Upper lobe of left lung (tissue), 6 donors: ENCODE measurements around the gene MYO3B. TPM values are rescaled to one million over a fixed set of nuclear protein-coding genes. Genes with fewer than 3 reads are reported as not detected.

Source experiments
- ATAC-seq, 2 donors: fragments of 200-7000 bp; cut with Tn5 transposase; one replicate each; pipeline ENCODE4 v1.9.1; 2022; ENCODE audit warnings: mild to moderate bottlenecking in 2 of 2, moderate library complexity in 2 of 2; ENCODE audit not compliant: low FRiP score in 2 of 2
- DNase-seq, 2 donors: peaks; one replicate each; pipeline ENCODE4 v3.0.0-alpha.2; 2019 to 2020
- H3K27ac ChIP-seq, 4 donors: fragments of 200-600 bp; sonication (generic); one replicate each; pipeline ENCODE4 v1.5.1; 2016 to 2019
- H3K27me3 ChIP-seq, 4 donors: fragments of 200-600 bp; sonication (generic); one replicate each; pipeline ENCODE4 v1.5.1; 2017 to 2019
- H3K36me3 ChIP-seq, 4 donors: fragments of 200-600 bp; sonication (generic); one replicate each; pipeline ENCODE4 v1.5.1; 2016 to 2019
- H3K4me1 ChIP-seq, 4 donors: fragments of 200-600 bp; sonication (generic); one replicate each; pipeline ENCODE4 v1.5.1; 2018 to 2019
- H3K4me3 ChIP-seq, 4 donors: fragments of 200-600 bp; sonication (generic); one replicate each; pipeline ENCODE4 v1.5.1; 2017 to 2019; ENCODE audit warnings: mild to moderate bottlenecking in 2 of 4, moderate library complexity in 1 of 4
- H3K9me3 ChIP-seq, 4 donors: fragments of 200-600 bp; sonication (generic); one replicate each; pipeline ENCODE4 v1.5.1; 2018 to 2019
- EP300 ChIP-seq, 4 donors: sonication (generic); formaldehyde crosslinking; IDR thresholded peaks; one replicate each; pipeline ENCODE4 v1.5.1; 2017; ENCODE audit warnings: antibody characterized with exemption in 4 of 4, control low read depth in 2 of 4
- POLR2A ChIP-seq, 4 donors: fragments of 450-650 bp; IDR thresholded peaks; one replicate each; pipeline ENCODE4 v1.5.1; 2016 to 2017; ENCODE audit warnings: antibody characterized with exemption in 4 of 4, mild to moderate bottlenecking in 2 of 4
- POLR2AphosphoS5 ChIP-seq, 2 donors: sonication (generic); formaldehyde crosslinking; IDR thresholded peaks; one replicate each; pipeline ENCODE4 v1.5.1; 2017; ENCODE audit warnings: antibody characterized with exemption in 2 of 2
- WGBS, 2 donors: methylation state at CpG; one replicate each; pipeline ENCODE4 v1.1.5; 2017 to 2018; 5-methylcytosine and 5-hydroxymethylcytosine counted together
- total RNA-seq, 6 donors: library from RNA; depleted of rRNA in 4 of 6; stranded (reverse); fragments of >200 nt in 4 of 6; gene quantifications; one replicate each; pipeline versions ENCODE4 v1.1.0 to v1.2.1, GENCODE V29; 2016 to 2021
- TF ChIP-seq, protein P1 (sequence below), 6 experiments: fragments of 450-650 bp in 4 of 6; fragments of 200-600 bp in 2 of 6; sonication (generic) in 2 of 6; IDR thresholded peaks; one replicate each; pipeline ENCODE4 v1.5.1; 2016 to 2019; ENCODE audit warnings: antibody characterized with exemption in 6 of 6
- donor health status: DM: no; HTN: no; CAD: no; lungs with moderate emphysema.
- donor health status: DM: no; HTN: yes; CAD: no; lungs with severe emphysema.

The MYO3B gene
- total RNA-seq, 6 donors from 2014 or later = 0.09 to 0.20 (median 0.13) TPM; not detected in 3

DNA sequence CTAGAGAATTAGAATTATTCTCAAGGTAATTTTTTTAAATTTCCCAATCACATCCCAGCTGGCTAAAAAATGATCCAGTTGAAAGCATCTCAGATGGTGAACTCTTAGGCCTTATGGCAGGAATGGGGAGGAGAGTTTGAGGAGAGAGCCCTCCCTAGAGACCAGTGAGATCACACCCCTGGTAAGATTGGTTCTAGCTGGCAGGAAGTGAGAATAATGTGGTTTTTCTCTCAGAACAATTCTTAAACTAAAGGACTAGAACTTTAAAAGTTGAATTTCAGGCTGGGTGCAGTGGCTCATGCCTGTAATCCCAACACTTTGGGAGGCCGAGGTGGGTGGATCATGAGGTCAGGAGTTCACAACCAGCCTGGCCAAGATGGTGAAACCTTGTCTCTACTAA lies 120.2 kb downstream of the MYO3B start:
- ATAC-seq = no peak
- 86 to 89% methylated on average over 1 of the region's 1 CpG for WGBS, 2 donors
- Histone ChIP-seq H3K27me3 (no peaks in the 10 kb centered on the region), H3K36me3 (no peaks in the 10 kb centered on the region), H3K4me1 (no peaks in the 10 kb centered on the region), H3K9me3 (no peaks in the 10 kb centered on the region), H3K27ac (no peak overlapping the region), H3K4me3 (no peak overlapping the region)
- TF ChIP-seq POLR2AphosphoS5 (IDR thresholded peaks at IDR 0.05) (no peak), POLR2A (IDR thresholded peaks at IDR 0.05) (no peak), EP300 (IDR thresholded peaks at IDR 0.05) (no peak)
- TF ChIP-seq, protein P1, sequence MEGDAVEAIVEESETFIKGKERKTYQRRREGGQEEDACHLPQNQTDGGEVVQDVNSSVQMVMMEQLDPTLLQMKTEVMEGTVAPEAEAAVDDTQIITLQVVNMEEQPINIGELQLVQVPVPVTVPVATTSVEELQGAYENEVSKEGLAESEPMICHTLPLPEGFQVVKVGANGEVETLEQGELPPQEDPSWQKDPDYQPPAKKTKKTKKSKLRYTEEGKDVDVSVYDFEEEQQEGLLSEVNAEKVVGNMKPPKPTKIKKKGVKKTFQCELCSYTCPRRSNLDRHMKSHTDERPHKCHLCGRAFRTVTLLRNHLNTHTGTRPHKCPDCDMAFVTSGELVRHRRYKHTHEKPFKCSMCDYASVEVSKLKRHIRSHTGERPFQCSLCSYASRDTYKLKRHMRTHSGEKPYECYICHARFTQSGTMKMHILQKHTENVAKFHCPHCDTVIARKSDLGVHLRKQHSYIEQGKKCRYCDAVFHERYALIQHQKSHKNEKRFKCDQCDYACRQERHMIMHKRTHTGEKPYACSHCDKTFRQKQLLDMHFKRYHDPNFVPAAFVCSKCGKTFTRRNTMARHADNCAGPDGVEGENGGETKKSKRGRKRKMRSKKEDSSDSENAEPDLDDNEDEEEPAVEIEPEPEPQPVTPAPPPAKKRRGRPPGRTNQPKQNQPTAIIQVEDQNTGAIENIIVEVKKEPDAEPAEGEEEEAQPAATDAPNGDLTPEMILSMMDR (IDR thresholded peaks at IDR 0.05) = no peak
- no peak for DNase-seq

DNA sequence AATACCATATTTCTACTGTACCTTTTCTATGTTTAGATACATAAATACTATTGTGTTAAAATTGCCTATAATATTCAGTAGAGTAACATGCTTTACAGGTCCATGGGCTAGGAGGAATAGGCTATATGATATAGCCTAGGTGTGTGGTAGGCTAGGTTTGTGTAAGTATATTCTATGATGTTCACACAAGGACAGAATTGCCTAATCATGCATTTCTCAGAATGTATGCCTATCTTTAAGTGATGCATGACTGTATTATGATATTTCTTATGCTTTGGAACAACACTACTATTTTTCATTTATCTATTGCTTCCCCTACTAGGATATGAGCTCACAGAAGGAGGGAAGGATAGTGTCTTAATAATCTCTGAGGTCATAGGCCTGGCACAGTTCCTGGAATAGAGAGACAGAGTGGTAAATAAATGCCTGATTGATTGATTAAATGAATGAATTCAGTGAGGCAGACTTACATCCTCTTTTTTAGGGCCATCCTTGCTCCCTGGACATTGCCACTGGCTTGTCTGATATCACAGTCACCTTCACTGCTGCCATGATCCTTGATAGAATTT lies 121.0 kb downstream of the MYO3B start:
- H3K4me3 ChIP-seq = no peak overlapping the region
- DNase-seq (no peak), ATAC-seq (no peak)
- no peak overlapping the region for H3K27ac ChIP-seq
- H3K4me1 ChIP-seq = no peaks in the 10 kb centered on the region
- no peak for TF ChIP-seq POLR2A (IDR thresholded peaks at IDR 0.05)
- no peak for TF ChIP-seq EP300 (IDR thresholded peaks at IDR 0.05)
- TF ChIP-seq POLR2AphosphoS5 (IDR thresholded peaks at IDR 0.05) = no peak
- H3K9me3 ChIP-seq = no peaks in the 10 kb centered on the region
- no peaks in the 10 kb centered on the region for H3K27me3 ChIP-seq
- H3K36me3 ChIP-seq = no peaks in the 10 kb centered on the region

DNA sequence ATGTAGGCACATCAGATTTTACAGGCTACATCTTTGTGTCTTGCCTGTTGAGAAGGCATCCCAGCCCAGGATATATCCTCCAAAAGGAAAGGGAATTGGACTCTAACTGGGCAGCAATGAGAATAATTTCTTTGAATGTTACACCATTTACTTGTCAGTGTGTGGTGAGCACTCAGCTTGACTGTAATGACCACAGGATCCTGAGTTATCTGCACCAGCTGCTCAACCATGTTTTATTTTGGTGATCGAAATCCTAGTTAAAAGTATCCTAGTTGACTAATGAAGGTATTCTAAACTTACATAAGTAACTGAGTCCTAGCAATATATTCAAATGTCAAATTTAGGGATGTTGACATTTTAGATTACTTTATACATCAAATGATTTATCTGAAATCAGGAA lies 123.0 kb downstream of the MYO3B start:
- Histone ChIP-seq H3K27ac (no peak overlapping the region), H3K27me3 (no peaks in the 10 kb centered on the region), H3K4me1 (no peaks in the 10 kb centered on the region), H3K36me3 (no peaks in the 10 kb centered on the region), H3K4me3 (no peak overlapping the region), H3K9me3 (no peaks in the 10 kb centered on the region)
- 87 to 100% methylated on average over 1 of the region's 1 CpG for WGBS, 2 donors
- DNase-seq = no peak
- TF ChIP-seq POLR2A (IDR thresholded peaks at IDR 0.05) = no peak
- TF ChIP-seq POLR2AphosphoS5 (IDR thresholded peaks at IDR 0.05) = no peak
- no peak for ATAC-seq

DNA sequence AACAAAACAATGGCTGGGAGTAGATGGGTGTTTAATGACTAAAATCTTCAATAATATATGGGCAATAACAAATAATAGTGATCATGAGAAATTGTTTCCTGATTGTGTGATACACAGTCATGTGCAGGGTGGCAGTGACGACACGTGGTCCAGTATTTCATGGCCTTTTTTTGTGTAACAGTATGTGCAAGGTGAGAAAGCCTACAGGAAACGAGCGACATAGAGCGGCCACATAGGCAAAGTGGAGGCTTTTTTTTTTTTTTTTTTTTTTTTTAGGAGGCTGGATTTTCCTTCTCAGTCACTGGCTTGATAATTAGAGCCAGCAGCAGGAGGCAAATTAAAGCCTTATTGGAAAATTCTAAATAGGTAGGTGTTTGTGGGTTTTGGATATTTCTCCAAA lies 123.7 kb downstream of the MYO3B start:
- Histone ChIP-seq H3K4me3 (no peak overlapping the region), H3K27me3 (no peaks in the 10 kb centered on the region), H3K9me3 (no peaks in the 10 kb centered on the region), H3K27ac (no peak overlapping the region), H3K36me3 (no peaks in the 10 kb centered on the region), H3K4me1 (no peaks in the 10 kb centered on the region)
- ATAC-seq = no peak
- 86 to 88% methylated on average over 5 of the region's 5 CpGs for WGBS, 2 donors
- no peak for DNase-seq
- no peak for TF ChIP-seq EP300 (IDR thresholded peaks at IDR 0.05)

DNA sequence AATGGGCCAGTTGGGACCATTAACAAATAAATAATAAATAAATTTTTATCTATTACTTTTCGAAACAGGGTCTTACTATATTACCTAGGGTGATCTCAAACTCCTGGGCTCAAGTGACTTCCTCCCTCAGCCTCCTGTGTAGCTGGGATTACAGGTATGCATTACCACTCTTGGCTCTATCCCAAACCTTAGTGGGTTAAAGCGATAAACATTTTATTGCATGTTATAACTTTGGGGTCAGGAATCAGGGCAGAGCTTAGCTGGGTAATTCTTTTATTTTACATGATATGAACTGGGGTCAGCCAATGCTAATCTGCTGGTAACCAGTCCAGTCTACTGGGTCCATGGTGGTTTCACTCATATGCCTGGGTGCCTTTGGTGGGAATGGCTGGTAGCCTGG lies 127.8 kb downstream of the MYO3B start:
- ATAC-seq (no peak), DNase-seq (no peak)
- Histone ChIP-seq H3K4me1 (no peaks in the 10 kb centered on the region), H3K4me3 (no peak overlapping the region), H3K27me3 (no peaks in the 10 kb centered on the region), H3K27ac (no peak overlapping the region), H3K9me3 (no peaks in the 10 kb centered on the region), H3K36me3 (no peaks in the 10 kb centered on the region)
- TF ChIP-seq EP300 (IDR thresholded peaks at IDR 0.05) (no peak), POLR2A (IDR thresholded peaks at IDR 0.05) (no peak), POLR2AphosphoS5 (IDR thresholded peaks at IDR 0.05) (no peak)
- TF ChIP-seq, protein P1 (IDR thresholded peaks at IDR 0.05) = no peak
- WGBS, 2 donors = 90 to 95% methylated on average over 2 of the region's 2 CpGs

DNA sequence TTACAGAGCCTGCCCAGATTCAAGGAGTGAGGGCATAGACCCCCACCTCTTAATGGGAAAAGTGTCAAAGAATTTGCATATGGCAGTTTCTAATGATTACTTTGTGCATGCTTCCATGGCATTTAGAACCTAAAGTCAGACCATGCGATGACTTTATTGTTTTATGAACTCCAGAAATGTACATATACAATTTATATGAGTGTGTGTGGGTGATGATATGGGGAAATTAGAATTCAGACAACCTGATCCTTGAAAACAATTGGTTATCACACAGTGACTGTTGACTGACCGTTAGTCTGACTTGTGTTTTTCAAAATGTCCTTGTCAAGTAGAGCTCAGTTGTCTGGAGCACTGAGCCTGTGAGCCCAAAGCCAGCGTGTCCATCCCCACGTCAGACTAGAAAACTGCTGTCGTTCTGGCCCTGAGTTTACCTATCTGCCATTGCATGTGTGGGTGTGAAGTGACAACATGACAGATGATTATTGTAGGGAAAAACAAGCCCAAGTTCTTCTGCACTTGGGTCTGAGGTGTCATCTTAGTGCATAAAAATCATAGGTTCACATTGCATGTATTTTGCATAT lies 128.4 kb downstream of the MYO3B start:
- ATAC-seq (no peak), DNase-seq (no peak)
- Histone ChIP-seq H3K4me1 (no peaks in the 10 kb centered on the region), H3K27ac (no peak overlapping the region), H3K9me3 (no peaks in the 10 kb centered on the region), H3K27me3 (no peaks in the 10 kb centered on the region), H3K36me3 (no peaks in the 10 kb centered on the region), H3K4me3 (no peak overlapping the region)
- no peak for TF ChIP-seq POLR2AphosphoS5 (IDR thresholded peaks at IDR 0.05)
- TF ChIP-seq, protein P1 (IDR thresholded peaks at IDR 0.05) = no peak
- 70 to 83% methylated on average over 5 of the region's 5 CpGs for WGBS, 2 donors
